Choroid plexus epithelial cell (primary cell): ENCODE measurements around the gene IL6ST.

Experiments
- DNase-seq: peaks from one replicate; pipeline ENCODE4 v3.0.0-alpha.2; 2010; ENCODE audit warnings: low read depth
- H3K4me3 ChIP-seq: 2 replicates; pipeline ENCODE4 v1.5.1; 2011; ENCODE audit warnings: low read depth, mild to moderate bottlenecking, control low read depth, low read length, moderate library complexity
- TF ChIP-seq, protein P1 (sequence below): conservative IDR thresholded peaks from 2 replicates; pipeline ENCODE4 v1.5.1; 2011; ENCODE audit warnings: low read depth, mild to moderate bottlenecking, control low read depth, inconsistent platforms, low read length, moderate library complexity

IL6ST gene

DNA sequence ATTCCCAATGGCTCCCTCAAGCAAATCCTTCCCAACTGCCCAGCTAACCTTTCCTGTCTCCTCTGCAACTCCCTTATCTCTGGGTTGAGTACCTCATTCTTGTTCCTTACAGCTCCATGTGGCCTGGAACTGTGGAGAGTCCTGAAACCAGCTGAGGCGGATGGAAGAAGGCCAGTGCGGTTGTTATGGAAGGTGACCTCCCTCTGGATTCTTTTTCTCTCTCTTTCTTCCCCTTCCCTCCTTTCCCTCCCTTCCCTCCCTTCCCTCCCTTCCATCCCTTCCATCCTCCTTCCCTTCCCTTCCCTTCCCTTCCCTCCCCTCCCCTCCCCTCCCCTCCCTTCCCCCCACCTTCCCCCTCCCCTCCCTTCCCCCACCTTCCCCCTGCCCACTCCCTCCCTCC, 98.5 kb downstream of the IL6ST start:
- no peak overlapping the region for H3K4me3 ChIP-seq
- TF ChIP-seq, protein P1, sequence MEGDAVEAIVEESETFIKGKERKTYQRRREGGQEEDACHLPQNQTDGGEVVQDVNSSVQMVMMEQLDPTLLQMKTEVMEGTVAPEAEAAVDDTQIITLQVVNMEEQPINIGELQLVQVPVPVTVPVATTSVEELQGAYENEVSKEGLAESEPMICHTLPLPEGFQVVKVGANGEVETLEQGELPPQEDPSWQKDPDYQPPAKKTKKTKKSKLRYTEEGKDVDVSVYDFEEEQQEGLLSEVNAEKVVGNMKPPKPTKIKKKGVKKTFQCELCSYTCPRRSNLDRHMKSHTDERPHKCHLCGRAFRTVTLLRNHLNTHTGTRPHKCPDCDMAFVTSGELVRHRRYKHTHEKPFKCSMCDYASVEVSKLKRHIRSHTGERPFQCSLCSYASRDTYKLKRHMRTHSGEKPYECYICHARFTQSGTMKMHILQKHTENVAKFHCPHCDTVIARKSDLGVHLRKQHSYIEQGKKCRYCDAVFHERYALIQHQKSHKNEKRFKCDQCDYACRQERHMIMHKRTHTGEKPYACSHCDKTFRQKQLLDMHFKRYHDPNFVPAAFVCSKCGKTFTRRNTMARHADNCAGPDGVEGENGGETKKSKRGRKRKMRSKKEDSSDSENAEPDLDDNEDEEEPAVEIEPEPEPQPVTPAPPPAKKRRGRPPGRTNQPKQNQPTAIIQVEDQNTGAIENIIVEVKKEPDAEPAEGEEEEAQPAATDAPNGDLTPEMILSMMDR = no peak
- no peak for DNase-seq

DNA sequence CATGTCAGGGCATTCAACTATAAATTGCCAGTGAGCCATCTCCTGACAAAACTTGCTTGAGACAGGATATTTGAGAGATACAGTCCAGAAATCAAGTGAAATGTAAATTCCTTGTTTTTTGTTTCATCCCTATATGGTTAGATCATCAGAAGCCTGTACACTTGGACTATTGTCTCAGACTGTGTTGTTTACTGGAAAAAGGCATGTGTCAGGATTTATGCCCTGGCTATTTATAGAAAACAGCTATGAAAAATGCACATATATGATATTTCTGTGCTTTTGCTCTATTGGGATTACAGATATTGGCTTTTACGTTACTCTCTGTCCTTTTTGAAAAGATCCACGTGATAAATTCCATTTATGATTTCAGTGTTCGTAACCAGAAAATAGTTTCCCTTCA, 99.4 kb downstream of the IL6ST start:
- TF ChIP-seq, protein P1 = no peak
- no peak for DNase-seq
- no peak overlapping the region for H3K4me3 ChIP-seq

DNA sequence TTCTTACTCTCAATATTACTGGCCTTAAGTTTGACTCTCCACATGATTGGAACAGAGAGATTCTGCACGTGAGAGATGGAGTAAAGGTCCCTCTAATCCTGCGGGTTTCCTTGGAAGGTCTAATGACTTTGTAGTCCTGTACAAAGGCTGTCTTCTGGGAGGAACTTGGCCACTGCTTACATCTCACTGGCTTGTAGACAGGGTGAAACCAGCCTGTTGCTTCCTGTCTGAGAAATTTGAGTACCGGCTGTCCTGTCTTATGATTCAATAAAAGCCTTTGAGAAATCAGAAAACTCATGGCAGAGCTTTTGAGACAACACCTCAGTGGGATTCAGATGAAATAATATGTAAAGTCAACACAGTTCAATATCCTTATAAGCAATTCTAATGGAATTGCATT, 100.6 kb downstream of the IL6ST start:
- TF ChIP-seq, protein P1 = no peak
- peak; percentile 62 for DNase-seq
- no peak overlapping the region for H3K4me3 ChIP-seq

DNA sequence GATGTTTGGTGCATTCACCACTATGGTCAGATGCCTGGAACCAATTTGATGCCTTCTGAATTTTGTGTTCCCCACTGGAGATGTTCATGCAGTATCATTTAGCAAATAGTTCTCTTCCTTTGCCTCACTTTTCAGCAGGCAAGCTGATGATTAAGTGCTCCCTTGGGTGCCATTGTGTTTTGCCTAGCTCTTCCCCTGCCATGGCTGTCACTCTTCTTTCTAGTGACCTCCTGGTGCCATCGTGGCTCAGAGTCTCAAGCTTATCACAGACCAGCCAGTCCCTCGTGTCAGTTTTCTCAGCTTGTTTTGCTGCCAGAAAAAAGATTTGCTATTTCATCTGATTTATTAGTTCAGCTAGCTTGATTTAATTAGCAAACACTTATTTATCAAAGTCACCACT, 102.3 kb downstream of the IL6ST start:
- TF ChIP-seq, protein P1 = no peak
- DNase-seq = no peak
- no peak overlapping the region for H3K4me3 ChIP-seq

DNA sequence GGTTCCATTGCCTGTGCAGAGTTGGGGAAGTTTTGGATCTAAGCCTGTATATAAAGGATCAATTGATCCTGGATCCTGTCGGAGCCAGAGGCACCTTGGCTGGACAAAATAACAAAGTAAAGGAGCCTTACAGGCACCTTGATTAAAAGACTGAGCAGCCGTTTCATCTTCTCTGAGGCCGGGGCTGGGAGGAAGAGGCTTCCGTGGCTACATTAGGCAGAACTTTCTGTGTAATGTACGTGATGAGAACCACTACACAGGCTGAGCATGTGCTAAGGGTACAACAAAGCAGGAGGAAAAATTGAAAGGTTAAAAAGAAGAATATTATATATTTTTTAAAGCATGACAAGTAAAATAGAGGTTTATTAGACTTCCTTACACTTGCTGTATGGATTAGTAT, 106.6 kb downstream of the IL6ST start:
- TF ChIP-seq, protein P1 = no peak
- H3K4me3 ChIP-seq = no peak overlapping the region
- DNase-seq = no peak

DNA sequence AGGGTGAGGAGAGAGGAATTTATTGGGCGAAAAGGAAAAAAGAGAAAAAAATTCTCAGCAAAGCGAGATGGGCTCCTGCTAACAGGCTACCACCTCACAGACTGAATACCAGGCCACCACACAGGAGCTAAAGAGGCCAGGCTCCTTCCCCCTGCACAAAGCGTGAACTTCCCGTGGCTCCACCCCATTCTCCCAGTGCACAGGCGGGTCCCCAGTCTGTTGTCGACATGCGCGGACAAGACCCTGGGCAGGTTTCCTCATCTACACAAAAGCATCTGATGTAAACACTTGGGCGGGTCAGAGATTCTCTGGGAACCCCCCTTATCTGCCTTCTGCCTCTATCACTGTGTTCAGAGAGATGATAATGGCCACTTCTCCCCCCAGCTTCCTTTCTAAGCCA, 109.4 kb downstream of the IL6ST start:
- H3K4me3 ChIP-seq = no peak overlapping the region
- TF ChIP-seq, protein P1 = no peak
- DNase-seq = no peak
